Measurements from ENCODE around the gene MRAS.

DNA sequence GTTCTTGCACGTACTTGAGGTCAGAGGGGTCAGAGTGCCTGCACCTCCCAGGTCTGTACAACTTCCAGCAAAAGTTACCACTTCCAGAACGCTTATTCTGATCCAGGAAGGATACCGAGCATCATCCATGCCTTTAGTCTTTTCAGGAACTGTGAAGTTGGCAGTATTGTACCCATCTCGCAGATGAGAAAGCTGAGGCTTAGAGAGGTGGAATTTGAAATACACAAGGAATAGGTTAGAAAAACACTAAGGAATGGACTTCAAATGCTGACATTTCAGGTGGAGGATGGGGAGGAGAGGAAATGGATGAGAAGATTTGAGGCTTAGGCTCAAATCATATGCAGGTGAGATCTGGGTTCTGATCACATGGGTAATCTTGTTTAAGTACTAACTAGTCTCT lies 97.3 kb downstream of the MRAS start:
- TF ChIP-seq POLR2A (IDR thresholded peaks at IDR 0.05) = no peak
- TF ChIP-seq CTCF (IDR thresholded peaks at IDR 0.05) = no peak
- TF ChIP-seq POLR2AphosphoS5 (IDR thresholded peaks at IDR 0.05) = no peak

Data from gastroesophageal sphincter (tissue), 3 donors.